ENCODE results near the gene ZMYND8. TPM values are rescaled to one million over a fixed set of nuclear protein-coding genes. Genes with fewer than 3 reads are reported as not detected.
A peak's percentile ranks its signal among the peaks of the same experiment; 100 is the strongest.
"Not testable (repeated sequence)": the region's sequence is repeated elsewhere in the genome, so short reads cannot be mapped to it uniquely, and the experiment has no call there.

The ZMYND8 gene
- total RNA-seq, 1 experiment from 2014 or later: 11.7 TPM

DNA sequence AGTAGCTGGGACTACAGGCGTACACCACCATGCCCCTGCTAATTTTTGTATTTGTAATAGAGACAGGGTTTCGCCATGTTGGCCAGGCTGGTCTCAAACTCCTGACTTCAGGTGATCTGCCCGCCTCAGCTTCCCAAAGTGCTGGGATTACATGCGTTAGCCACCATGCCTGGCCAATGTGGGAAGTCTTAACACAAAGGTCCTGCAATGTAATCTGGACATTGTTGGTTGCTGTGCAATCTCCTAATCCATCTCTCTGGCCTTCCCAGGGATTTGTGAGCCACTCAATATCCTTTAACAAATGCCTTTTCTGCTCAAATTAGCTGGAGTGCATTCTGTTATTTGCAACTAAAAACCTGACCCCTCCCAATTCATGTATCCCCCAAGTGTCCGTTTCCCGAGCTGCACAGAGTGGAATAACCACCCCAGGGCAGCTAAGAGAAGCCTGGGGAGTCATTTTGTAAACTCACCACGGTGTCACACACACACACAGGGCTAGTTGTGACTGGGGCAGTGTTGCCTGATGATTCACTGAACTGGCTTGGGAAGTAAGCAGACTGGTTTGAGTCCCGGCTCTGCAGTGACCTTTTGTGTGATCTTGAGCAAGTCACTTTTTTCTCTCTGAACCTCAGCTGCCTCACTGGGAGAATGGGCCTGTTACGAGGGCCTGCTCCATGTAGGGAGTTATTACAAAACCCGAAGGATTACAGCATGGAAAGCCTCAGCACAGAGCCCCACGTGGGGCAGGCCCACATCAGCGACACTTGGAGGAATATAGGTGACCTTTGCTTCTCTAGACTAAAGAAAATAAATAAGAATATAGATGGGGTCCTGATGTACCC is 152.3 kb downstream of the ZMYND8 start:
- no peak for DNase-seq (ENCODE audit: low spot score)

DNA sequence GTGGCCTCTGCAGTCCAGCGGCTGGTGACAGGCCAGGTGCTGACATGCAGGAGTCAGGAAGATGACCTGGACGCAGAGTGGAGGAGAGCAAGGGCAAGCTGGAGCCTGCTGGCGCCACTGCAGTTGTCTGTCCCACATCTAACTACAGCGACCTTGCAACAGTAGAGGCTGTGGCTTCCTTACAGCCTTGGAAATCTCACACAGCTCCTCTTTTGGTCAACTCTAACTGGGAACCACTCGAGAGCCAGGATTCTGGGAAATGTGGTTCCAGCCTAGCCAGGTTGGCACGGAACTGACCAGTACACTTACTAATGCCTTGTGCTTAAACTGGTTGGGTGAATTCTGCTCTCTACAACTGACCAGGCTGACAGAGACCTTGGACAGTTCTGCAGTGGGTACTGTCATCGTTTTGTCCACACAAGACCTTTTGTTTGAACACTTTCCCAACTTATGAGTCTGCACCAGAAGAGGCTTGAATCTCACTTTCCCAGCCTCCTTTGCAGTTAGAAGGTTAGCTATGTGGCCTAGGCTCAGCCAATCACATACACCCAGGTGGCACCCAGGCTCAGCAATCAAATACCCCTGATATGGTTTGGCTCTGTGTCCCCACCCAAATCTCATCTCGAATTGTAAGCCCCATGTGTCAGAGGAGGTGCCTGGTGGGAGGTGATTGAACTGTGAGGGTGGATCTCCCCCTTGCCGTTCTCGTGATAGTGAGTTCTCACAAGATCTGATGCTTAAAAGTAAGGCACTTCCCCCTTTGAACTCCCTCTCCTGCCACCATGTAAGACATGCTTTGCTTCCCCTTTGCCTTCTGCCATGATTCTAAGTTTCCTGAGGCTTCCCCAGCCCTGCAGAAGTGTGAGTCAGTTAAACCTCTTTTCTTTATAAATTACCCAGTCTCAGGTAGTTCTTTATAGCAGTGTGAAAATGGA is 153.5 kb downstream of the ZMYND8 start:
- no peak for DNase-seq (ENCODE audit: low spot score)

DNA sequence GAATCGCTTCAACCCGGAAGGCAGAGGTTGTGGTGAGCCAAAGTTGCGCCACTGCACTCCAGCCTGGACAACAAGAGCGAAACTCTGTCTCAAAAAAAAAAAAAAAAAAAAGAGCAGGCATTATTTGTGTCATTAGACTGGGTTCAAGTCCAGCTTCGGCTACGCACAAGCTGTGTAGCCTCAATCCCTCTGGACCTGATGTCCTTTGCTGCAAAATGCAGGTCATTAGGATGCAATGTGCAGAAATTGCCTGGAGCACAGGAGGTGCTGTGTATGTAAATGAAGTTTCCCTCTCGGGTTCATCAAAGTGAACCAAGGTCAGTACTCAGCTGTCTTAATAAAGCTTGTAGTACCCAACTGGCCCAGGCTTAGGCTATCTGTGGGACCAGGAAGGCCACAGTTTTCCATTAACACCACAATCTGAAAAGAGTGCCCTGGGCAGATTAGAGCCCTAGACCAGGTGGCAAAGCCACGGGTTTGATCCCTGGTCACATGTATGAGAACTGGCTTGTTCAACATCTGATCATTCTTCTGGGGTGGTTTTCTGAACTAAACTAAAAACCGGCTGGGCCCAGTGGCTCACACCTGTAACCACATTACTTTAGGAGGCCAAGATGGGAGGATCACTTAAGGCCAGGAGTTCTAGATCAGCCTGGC is 155.3 kb downstream of the ZMYND8 start:
- no peak for DNase-seq (ENCODE audit: low spot score)

DNA sequence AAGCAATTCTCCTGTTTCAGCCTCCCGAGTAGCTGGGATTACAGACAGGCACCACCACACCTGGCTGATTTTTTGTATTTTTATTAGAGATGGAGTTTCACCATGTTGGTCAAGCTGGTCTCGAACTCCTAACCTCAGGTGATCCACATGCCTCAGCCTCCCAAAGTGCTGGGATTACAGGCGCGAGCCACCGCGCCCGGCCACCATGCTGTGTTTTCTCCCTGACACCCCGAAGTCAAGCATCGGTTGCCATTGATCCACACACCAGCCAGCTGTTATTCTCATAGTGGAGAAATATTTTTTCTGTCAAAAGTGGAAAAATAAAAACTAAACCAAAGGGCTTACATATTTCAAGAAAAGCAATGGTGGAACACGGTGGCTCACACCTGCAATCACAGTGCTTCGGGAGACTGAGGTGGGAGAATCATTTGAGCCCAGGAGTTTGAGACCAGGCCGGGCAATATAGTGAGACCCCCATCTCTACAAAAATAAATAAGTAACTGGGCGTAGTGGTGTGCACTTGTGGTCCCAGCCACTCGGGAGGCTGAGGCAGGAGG is 157.4 kb downstream of the ZMYND8 start:
- no peak for DNase-seq (ENCODE audit: low spot score)

DNA sequence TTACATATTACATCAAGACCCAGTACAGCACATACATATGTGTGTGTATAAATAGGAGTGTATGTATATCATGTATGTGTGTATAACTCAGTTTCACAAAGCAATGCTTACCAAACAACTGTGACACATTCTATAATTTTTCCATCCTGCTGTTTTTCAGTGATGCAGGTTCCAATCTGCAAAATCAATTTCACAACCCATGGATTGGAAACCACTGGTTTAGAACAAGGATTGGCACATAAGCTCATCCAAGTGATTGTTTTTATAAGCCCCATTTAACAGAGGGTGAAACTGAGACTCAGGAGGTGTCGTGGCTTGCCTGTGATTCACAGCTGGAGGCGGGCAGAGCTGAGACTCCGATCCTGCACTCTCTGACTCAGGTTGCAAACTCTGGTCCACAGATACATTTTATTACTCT is 158.2 kb downstream of the ZMYND8 start:
- DNase-seq (ENCODE audit: low spot score): no peak

DNA sequence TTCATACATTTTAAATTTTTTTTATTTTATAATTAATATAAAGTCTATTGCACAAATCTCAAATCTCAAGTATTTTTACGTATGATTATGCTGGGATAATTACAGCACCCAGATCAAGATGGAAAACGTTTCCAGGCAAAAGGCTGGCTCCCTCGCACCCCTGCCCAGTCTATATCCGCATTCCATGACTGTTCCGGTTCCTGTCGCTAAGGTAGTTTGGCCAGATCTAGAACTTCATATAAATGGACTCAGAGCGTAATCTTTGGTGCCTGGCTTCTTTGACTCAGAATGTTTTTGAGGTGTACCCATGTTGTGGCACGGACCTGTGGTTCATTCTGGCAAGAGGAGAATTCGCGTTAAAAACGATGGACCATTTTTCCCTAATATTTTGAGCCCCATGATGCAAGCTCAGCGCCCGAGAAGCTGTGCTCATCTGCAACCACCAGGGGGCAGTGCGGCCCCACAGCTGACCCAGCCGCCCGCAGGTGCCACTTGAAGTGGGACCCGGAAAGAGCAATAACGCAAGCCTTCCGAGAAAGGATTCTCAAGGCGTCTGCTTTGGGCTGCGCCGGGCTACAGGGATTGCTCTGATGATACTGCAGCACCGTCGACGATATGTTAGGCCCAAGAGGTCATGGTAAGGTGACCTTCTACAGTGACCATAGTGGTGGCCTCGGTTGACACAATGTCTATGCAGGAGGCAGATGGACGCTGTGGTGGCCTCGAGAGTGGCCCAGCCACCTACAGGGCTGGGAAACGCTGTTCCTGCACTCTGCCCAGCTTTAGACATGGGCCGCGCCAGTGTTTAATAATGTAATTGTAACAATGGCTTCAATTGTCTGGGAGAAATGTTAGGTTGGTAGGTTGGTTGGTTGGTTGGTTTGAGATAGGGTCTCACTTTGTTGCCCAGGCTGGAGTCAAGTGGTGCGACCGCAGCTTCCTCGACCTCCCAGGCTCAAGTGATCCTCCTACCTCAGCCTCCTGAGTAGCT is 160.1 kb downstream of the ZMYND8 start:
- DNase-seq (ENCODE audit: low spot score): peak; percentile 44

DNA sequence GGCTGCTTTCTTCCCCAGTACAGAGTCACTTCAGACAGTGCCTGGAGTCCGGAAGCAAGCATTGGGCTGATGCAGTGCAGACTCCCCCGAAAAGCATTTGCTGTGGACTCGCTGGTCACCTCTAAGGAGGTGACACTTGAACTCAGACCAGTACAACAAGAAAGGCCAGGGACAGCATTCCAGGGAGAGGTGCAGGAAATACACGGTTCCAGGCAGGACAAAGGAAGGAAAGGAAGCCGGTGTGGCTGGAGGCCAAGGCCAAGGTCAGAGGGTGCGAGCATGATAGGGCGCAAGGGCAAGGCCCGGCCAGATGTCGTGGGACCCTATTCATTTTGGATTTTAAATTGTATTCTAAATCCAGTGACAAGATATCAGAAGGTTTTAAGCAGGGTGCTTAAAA is 160.9 kb downstream of the ZMYND8 start:
- DNase-seq (ENCODE audit: low spot score): no peak

DNA sequence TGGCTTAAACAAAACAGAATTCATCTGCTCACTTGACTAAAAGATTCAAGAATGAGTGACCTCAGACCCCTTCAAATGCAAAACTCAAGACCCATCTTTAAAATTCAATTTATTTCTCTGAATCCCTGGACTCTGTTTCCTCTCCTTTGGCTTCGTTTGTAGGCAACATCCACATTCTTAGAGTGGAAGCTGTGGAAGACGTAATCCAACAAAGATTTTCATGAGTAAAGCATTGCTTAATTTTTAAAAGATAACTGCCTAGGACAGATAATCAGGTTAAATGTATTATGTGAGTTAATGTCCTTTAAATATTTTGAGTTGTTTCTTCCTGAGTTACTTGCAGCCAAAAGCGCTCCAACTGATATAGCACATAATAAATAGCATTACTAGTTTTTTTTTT is 164.5 kb downstream of the ZMYND8 start:
- no peak for DNase-seq (ENCODE audit: low spot score)

DNA sequence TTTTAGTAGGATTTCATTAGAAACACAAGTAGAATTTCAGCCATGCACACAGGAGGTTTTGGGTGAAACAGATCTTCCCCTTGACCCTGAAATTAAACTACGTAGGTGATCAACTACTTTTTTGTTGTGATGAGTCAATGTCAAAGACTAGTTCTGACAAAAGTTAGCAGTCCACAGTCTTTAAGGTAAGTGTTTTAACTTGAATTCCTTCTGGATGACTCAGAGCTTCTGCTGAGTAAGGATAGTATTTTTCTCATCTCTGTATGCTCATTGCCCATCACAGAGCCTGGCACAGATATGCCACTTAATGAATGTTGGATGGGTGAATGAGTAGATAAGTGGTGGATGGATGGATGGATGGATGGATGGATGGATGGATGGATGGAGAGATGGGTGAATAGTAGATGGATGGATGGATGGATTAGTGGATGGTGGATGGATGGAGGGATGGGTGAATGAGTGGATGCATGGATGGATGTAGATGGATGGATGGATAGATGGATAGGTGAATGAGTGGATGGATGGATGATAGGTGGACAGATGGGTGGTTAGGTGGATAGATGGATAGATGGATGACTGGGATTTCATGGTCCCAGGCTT is 165.3 kb downstream of the ZMYND8 start:
- DNase-seq (ENCODE audit: low spot score): no peak

DNA sequence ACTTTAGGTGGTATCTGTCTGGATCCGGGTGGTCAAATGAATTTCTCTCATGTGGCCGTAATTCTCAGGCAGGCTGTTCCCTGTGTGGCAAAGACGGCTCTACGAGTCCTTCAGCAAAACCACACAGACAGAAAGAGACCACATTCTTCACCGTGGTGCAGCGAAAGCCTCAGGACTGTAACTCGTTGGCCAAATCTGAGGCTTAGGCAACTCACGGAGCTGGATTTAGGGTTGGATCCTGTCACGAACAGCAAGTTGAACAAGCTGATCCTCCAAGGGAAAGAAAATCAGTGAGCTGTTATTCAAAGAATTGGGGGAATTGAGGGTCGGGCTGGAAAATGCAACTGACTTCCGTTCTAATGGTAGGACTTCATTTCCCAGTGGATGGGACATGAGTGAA is 167.4 kb downstream of the ZMYND8 start:
- no peak for DNase-seq (ENCODE audit: low spot score)

DNA sequence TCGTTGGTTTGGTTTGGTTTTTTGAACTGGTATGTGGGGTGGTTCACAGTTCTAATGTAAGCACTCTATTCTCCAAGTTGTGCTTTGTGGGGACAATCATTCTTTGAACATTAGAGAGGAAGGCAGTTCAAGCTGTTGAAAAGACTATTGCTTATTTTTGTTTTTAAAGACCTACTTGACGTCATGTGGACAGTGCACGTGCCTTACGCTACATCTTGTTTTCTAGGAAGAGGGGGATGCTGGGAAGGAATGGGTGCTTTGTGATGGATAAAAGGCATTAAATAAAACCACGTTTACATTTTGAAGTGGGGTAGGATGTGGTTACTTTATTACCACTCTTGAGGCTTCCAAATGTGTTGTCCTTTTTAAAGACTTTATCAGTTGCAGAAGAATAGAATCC is 168.0 kb downstream of the ZMYND8 start:
- DNase-seq (ENCODE audit: low spot score): no peak

DNA sequence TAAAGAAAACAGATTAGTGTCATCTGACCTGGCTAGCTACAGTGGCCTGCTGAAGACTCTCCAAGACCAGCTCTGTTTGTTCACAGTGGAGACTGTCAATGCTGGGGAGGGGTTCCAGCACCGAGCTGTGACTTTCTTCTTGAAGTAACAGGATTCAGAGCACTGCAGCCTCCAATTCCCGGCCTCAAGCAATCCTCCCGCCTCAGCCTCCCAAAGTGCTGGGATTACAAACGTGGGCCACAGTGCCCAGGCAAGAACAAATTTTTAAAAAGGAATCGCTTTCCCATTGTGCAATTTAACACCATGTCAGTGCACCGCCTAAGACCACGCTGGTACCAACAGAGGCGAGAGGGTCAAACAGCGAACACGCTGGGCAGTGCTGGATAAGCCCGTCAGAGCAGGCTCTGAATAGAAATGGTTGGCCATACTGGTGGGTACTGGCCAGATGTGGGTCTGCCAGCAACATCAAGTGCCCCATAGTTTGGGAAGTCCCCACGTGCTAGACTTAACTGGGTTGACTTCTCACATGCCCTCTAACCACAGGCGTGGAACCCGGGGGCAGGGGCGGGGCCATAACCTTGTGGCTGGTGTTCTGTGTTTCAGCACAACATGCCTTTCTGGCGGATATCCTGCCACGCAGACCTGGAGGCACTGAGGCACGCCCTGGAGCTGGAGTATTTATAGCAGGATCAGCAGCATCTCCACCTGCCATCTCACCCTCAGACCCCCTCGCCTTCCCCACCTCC is 168.9 kb downstream of the ZMYND8 start:
- DNase-seq (ENCODE audit: low spot score): no peak

DNA sequence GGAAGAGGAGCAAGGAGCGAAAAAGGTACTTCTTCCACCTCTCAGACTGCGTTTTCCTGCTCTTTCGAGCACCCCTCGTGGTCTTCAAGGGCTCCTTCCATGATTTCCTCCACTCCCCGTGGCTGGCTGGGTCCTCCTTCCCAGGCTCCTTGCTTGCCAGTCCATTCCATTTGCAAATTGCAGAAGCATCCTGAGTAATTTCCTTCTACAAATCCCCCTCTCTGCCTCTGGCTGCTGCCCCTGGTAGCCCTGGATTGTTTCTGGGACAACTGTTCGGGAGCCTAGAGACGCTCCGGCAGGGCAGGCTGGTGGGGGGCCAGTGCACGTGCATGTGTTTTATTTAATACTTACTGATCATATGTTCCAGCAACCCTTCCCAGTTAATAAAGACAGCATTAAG is 173.1 kb downstream of the ZMYND8 start:
- no peak for DNase-seq (ENCODE audit: low spot score)

DNA sequence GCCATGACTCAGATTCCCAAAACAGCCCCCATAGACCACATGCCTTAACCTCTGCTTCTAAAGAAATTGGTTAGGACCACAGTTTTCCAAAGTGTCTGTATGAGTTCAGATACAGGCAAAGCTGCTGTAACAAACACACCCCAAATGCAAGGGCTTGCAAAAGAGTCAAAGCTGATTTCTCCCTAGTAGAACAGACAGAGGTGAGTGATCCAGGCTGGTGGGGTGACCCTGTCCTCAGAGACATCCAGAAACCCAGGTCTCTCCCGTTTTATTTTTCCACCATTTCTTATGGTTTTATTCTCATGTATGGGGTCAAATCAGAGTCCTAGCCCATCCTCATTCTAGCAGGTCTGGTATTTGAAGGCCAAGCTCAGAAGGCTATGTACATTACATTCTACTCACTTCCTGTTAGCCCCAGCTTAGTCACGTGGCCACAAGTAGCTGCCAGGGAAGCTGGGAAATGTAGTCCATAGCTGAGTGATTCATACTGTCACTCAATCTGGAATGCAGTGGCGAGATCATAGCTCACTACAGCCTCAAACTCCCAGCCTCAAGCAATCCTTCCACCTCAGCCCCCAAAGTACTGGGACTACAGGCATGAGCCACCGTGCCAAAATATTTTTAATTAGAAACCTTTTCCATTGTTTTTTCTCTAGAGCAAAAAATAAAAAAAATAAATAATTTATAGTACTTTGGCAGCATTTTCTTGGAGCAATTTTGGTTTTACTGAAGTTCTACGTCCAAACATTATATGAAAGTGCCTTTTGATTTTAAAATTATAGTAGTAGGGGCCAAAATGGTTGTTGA is 175.2 kb downstream of the ZMYND8 start:
- peak; percentile 78 for DNase-seq (ENCODE audit: low spot score)

DNA sequence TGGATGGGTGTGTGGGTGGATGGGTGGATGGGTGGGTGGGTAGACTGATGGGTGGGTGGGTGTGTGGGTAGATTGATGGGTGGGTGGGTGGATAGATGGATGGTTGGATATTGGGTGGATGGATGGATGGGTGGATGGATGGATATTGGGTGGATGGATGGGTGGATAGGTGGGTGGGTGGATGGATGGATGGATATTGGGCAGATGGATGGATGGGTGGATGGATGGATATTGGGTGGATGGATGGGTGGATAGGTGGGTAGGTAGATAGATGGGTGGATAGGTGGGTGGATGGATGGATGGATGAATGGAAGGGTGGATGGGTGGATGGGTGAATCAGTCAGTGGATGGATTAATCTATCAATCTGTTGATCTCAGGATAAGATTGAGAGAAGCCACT is 177.2 kb downstream of the ZMYND8 start:
- DNase-seq (ENCODE audit: low spot score): no peak

DNA sequence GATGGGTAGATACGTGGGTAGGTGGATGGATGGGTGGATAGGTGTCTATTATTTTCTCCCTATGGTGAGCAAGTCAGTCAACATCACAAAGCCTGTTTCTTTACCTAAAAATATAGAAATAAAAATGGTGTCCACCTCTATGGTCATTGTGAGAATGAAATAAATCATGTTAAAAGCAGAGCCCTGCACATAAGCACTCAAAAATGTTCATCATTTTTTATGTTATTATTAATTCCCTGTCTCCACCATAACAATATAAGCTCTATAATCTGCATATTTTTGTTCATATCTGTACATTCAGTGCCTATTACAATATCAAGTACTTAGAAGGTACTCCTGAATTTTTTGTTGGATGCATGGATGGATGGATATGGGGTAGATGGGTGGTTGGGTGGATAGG is 177.6 kb downstream of the ZMYND8 start:
- no peak for DNase-seq (ENCODE audit: low spot score)

DNA sequence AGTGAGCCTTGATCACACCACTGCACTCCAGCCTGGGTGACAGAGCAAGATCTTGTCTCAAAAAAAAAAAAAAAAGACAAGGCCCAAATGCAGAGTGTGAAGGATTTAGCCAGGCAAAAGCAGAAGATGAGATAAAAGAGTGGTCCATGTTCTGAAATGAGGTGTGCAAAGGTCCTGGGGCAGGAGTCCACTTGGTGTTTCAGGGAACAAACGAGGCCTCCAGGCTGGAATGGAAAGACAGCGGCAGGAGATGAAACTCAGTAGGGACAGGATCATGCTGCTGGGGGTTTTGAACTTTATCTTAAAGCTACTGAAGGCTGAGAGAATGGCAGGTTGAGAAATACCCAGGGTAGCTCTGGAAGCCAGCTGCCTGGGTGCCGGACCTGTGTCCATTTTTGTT is 178.2 kb downstream of the ZMYND8 start:
- DNase-seq (ENCODE audit: low spot score): no peak

DNA sequence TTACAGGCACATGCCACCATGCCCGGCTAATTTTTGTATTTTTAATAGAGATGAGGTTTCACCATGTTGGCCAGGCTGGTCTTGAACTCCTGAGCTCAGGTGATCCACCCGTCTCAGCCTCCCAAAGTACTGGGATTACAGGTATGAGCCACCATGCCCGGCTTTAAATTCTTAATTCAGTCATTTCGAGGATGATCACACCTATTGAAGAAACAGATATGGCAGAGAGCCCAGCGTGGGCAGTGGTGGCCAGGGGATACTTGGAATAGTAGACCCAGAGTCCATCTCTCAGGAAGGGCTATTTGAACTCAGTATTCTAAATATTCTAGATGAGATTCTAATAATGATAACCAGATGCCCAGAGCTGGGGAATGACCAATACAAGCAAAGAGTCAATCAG is 180.3 kb downstream of the ZMYND8 start:
- DNase-seq (ENCODE audit: low spot score): not testable (repeated sequence)

DNA sequence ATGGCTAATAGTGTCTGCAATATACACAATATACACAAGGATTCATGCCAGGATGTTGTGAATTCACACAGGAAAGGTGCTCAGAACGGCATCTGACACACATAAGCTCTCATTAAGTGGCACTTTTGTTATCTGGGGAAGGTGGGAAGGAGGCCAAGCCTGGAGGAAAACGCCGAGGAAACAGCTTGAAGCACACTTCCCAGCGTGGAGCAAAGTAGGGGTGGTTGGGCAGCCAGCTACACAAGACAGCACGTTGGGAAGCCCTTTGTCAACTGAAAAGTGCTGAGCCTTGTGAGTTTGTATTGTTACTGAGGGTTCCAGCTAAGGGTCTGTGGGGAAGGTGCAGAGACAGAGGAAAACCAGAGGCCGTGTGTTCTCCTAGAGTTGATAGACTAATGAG is 181.0 kb downstream of the ZMYND8 start:
- DNase-seq (ENCODE audit: low spot score): no peak
